IMR-90 (cell line): ENCODE results near the gene KCNJ6. TPM values are rescaled to one million over a fixed set of nuclear protein-coding genes. Genes with fewer than 3 reads are reported as not detected.

Source experiments
- ATAC-seq: fragments of 200-7000 bp; cut with Tn5 transposase; 2 replicates; pipeline ENCODE4 v1.9.1; 2020; ENCODE audit warnings: low read depth, mild to moderate bottlenecking, moderate library complexity
- BruUV-seq: library from RNA; stranded (reverse); fragments of 400-500 nt; replicated peaks from 2 replicates; lab custom pipeline; 2021; lab: Mats Ljungman, UMichigan
- CTCF ChIA-PET: fragments of 300-600 bp; formaldehyde crosslinking; extraction: SDS; loops from one replicate; lab custom pipeline; 2021; ENCODE audit warnings: antibody characterized with exemption; lab: Yijun Ruan, JAX
- POLR2A ChIA-PET: fragments of 300-600 bp; sonication (Branson Sonifier 250); formaldehyde crosslinking; loops from one replicate; lab custom pipeline; 2022; ENCODE audit warnings: antibody characterized with exemption; ENCODE audit not compliant: unreplicated experiment; lab: Charles Lee
- DNase-seq: peaks from one replicate; pipeline ENCODE4 v3.0.0; 2013
- H2AFZ ChIP-seq: replicated peaks from 2 replicates; pipeline ENCODE3; 2013; ENCODE audit warnings: low read length, mild to moderate bottlenecking; ENCODE audit not compliant: poor library complexity
- H2AK5ac ChIP-seq: 2 replicates; pipeline ENCODE4 v1.6.1; 2013; ENCODE audit warnings: low read depth, low read length, inconsistent platforms
- H2AK9ac ChIP-seq: replicated peaks from 2 replicates; pipeline ENCODE3; 2013; ENCODE audit warnings: mild to moderate bottlenecking, low read depth, low read length, moderate library complexity; ENCODE audit not compliant: poor library complexity
- H2BK120ac ChIP-seq: 2 replicates; pipeline ENCODE4 v1.6.1; 2013; ENCODE audit warnings: low read depth, low read length, inconsistent platforms
- H2BK15ac ChIP-seq: 3 replicates; pipeline ENCODE4 v1.6.1; 2013; ENCODE audit warnings: low read depth, low read length, inconsistent platforms
- H2BK20ac ChIP-seq: 2 replicates; pipeline ENCODE4 v1.6.1; 2013; ENCODE audit warnings: low read depth, mild to moderate bottlenecking, inconsistent platforms, low read length, moderate library complexity
- H2BK5ac ChIP-seq: 2 replicates; pipeline ENCODE4 v1.6.1; 2013; ENCODE audit warnings: mild to moderate bottlenecking, low read depth, low read length, inconsistent platforms; ENCODE audit not compliant: poor library complexity, severe bottlenecking
- H3K14ac ChIP-seq: replicated peaks from 2 replicates; pipeline ENCODE4 v1.6.1; 2013; ENCODE audit warnings: low read depth, low read length, inconsistent platforms
- H3K18ac ChIP-seq: 2 replicates; pipeline ENCODE4 v1.6.1; 2013; ENCODE audit warnings: low read depth, low read length, control low read depth
- H3K23ac ChIP-seq: 2 replicates; pipeline ENCODE4 v1.6.1; 2013; ENCODE audit warnings: low read depth, low read length, inconsistent platforms
- H3K27ac ChIP-seq: 2 replicates; pipeline ENCODE4 v1.5.1; 2013; ENCODE audit warnings: mild to moderate bottlenecking, control low read depth, low read length; ENCODE audit not compliant: insufficient read depth
- H3K27me3 ChIP-seq: 2 replicates; pipeline ENCODE4 v1.6.1; 2013; ENCODE audit warnings: low read length; ENCODE audit not compliant: control insufficient read depth, insufficient read depth
- H3K36me3 ChIP-seq: 2 replicates; pipeline ENCODE4 v1.6.1; 2013; ENCODE audit warnings: low read length, mixed read lengths; ENCODE audit not compliant: control insufficient read depth, insufficient read depth
- H3K4ac ChIP-seq: 2 replicates; pipeline ENCODE4 v1.6.1; 2013; ENCODE audit warnings: low read depth, low read length, inconsistent platforms
- H3K4me1 ChIP-seq: 2 replicates; pipeline ENCODE4 v1.6.1; 2013; ENCODE audit warnings: low read length, mixed read lengths; ENCODE audit not compliant: control insufficient read depth, insufficient read depth
- H3K4me2 ChIP-seq: 2 replicates; pipeline ENCODE4 v1.6.1; 2013; ENCODE audit warnings: low read depth, mild to moderate bottlenecking, control low read depth, low read length, moderate library complexity
- H3K4me3 ChIP-seq: 2 replicates; pipeline ENCODE4 v1.5.1; 2013; ENCODE audit warnings: low read depth, mild to moderate bottlenecking, control low read depth, low read length, moderate library complexity; ENCODE audit not compliant: insufficient read depth
- H3K56ac ChIP-seq: 2 replicates; pipeline ENCODE4 v1.6.1; 2013; ENCODE audit warnings: low read length, inconsistent platforms; ENCODE audit not compliant: insufficient read depth; ENCODE audit errors: extremely low read depth
- H3K79me1 ChIP-seq, 2 experiments: 2 replicates each; pipeline ENCODE4 v1.6.1; 2013; ENCODE audit warnings: low read length in 2 of 2, inconsistent platforms in 1 of 2, low read depth in 1 of 2
- H3K9ac ChIP-seq: 2 replicates; pipeline ENCODE4 v1.6.1; 2013; ENCODE audit warnings: low read depth, low read length, control low read depth
- H3K9me1 ChIP-seq: 2 replicates; pipeline ENCODE4 v1.6.1; 2013; ENCODE audit warnings: low read length, inconsistent platforms; ENCODE audit not compliant: insufficient read depth
- H3K9me3 ChIP-seq: 2 replicates; pipeline ENCODE4 v1.6.1; 2013; ENCODE audit warnings: low read length; ENCODE audit not compliant: control insufficient read depth, insufficient read depth
- H4K20me1 ChIP-seq: 2 replicates; pipeline ENCODE4 v1.6.1; 2013; ENCODE audit warnings: low read length, inconsistent platforms; ENCODE audit not compliant: insufficient read depth
- H4K5ac ChIP-seq: 2 replicates; pipeline ENCODE4 v1.6.1; 2013; ENCODE audit warnings: mild to moderate bottlenecking, low read depth, low read length, control low read depth
- H4K8ac ChIP-seq, 2 experiments: 2 replicates each; pipeline ENCODE4 v1.6.1; 2013; ENCODE audit warnings: low read depth in 2 of 2, low read length in 2 of 2, control low read depth in 1 of 2, inconsistent platforms in 1 of 2
- H4K91ac ChIP-seq: 2 replicates; pipeline ENCODE4 v1.6.1; 2013; ENCODE audit warnings: low read depth, low read length, inconsistent platforms; ENCODE audit not compliant: insufficient read depth
- BHLHE40 ChIP-seq: fragments of 150-350 bp; IDR thresholded peaks from 2 replicates; pipeline ENCODE4 v1.6.1; 2016; ENCODE audit warnings: mild to moderate bottlenecking, low read depth, low read length
- CEBPB ChIP-seq: IDR thresholded peaks from 2 replicates; pipeline ENCODE4 v1.6.1; 2012; ENCODE audit warnings: low read depth, low read length, improper control_type of control experiment
- CHD1 ChIP-seq: IDR thresholded peaks from 2 replicates; pipeline ENCODE4 v1.6.1; 2012; ENCODE audit warnings: low read depth, low read length, improper control_type of control experiment
- FOS ChIP-seq: fragments of 150-350 bp; IDR thresholded peaks from 2 replicates; pipeline ENCODE4 v1.6.1; 2016; ENCODE audit warnings: low read depth, low read length
- MAFK ChIP-seq: IDR thresholded peaks from 2 replicates; pipeline ENCODE4 v1.6.1; 2012; ENCODE audit warnings: low read depth, low read length, improper control_type of control experiment
- MAZ ChIP-seq: IDR thresholded peaks from 2 replicates; pipeline ENCODE4 v1.6.1; 2012; ENCODE audit warnings: low read depth, mild to moderate bottlenecking, low read length, improper control_type of control experiment, moderate library complexity, borderline replicate concordance
- MXI1 ChIP-seq: IDR thresholded peaks from 2 replicates; pipeline ENCODE4 v1.6.1; 2012; ENCODE audit warnings: low read depth, mild to moderate bottlenecking, low read length, moderate library complexity, borderline replicate concordance
- NFE2L2 ChIP-seq: fragments of 150-350 bp; IDR thresholded peaks from 2 replicates; pipeline ENCODE4 v1.6.1; 2016; ENCODE audit warnings: low read depth, mild to moderate bottlenecking, low read length
- POLR2A ChIP-seq: IDR thresholded peaks from 2 replicates; pipeline ENCODE4 v1.6.1; 2012; ENCODE audit warnings: mild to moderate bottlenecking, low read depth, low read length
- RAD21 ChIP-seq: IDR thresholded peaks from 2 replicates; pipeline ENCODE4 v1.6.1; 2012; ENCODE audit warnings: low read length, improper control_type of control experiment
- RCOR1 ChIP-seq: IDR thresholded peaks from 2 replicates; pipeline ENCODE4 v1.6.1; 2012; ENCODE audit warnings: mild to moderate bottlenecking, low read length, improper control_type of control experiment; ENCODE audit not compliant: insufficient replicate concordance
- RFX5 ChIP-seq: IDR thresholded peaks from 2 replicates; pipeline ENCODE4 v1.8.0; 2012; ENCODE audit warnings: low read depth, mild to moderate bottlenecking, low read length, moderate library complexity
- SMC3 ChIP-seq: fragments of 150-350 bp; IDR thresholded peaks from 2 replicates; pipeline ENCODE4 v1.6.1; 2016; ENCODE audit warnings: low read depth, mild to moderate bottlenecking, antibody characterized with exemption, low read length, moderate library complexity
- WGBS, 2 experiments: methylation state at CpG; one replicate each; pipeline versions ENCODE4 v1.1.5 to v1.1.7; 2013; ENCODE audit warnings: missing lambda C conversion rate in 2 of 2; ENCODE audit not compliant: insufficient read length in 1 of 2; ENCODE audit errors: extremely low coverage in 2 of 2; 5-methylcytosine and 5-hydroxymethylcytosine counted together
- dilution Hi-C: fragments of 300-500 bp; cut with HindIII; formaldehyde crosslinking; loops from one replicate; pipeline ENCODE4 v1.14.3; 2018; ENCODE audit warnings: low sequenced_read_pairs; ENCODE audit not compliant: unreplicated experiment
- in situ Hi-C: fragments of 300-500 bp; cut with MboI; formaldehyde crosslinking; loops from 3 replicates; pipeline ENCODE4 v1.14.3; 2019; ENCODE audit warnings: low sequenced_read_pairs, inconsistent platforms, mixed read lengths
- intact Hi-C: fragments of 100-400 bp; cut with micrococcal nuclease; formaldehyde crosslinking; loops from 2 replicates; pipeline ENCODE4 v1.10.0; 2022
- polyA plus RNA-seq, 3 experiments: library from polyadenylated mRNA; depleted of rRNA; stranded (reverse); fragments of >200 nt; gene quantifications; 2 replicates each; pipeline ENCODE4 v1.2.3, GENCODE V29; 2012; ENCODE audit warnings: low replicate concordance in 1 of 3
- total RNA-seq: library from RNA; depleted of rRNA; stranded (reverse); fragments of >200 nt; gene quantifications from 2 replicates; pipeline ENCODE4 v1.2.3, GENCODE V29; 2012
- TF ChIP-seq, protein P1 (sequence below): fragments of 150-350 bp; IDR thresholded peaks from 2 replicates; pipeline ENCODE4 v1.6.1; 2016; ENCODE audit warnings: low read depth, mild to moderate bottlenecking, low read length, moderate library complexity, borderline replicate concordance
- TF ChIP-seq, protein P2 (sequence below): conservative IDR thresholded peaks from 2 replicates; pipeline ENCODE4 v1.5.1; 2012; ENCODE audit warnings: mild to moderate bottlenecking, low read depth, low read length, improper control_type of control experiment
- TF ChIP-seq, protein P3 (sequence below): fragments of 150-350 bp; IDR thresholded peaks from 2 replicates; pipeline ENCODE4 v1.6.1; 2017; ENCODE audit warnings: mild to moderate bottlenecking, antibody characterized with exemption, low read length, low read depth

KCNJ6 gene
- total and polyA plus RNA-seq, 2 of the 4 experiments (the other 2 are of a cell fraction) = under 0.01 to 0.02 TPM

DNA sequence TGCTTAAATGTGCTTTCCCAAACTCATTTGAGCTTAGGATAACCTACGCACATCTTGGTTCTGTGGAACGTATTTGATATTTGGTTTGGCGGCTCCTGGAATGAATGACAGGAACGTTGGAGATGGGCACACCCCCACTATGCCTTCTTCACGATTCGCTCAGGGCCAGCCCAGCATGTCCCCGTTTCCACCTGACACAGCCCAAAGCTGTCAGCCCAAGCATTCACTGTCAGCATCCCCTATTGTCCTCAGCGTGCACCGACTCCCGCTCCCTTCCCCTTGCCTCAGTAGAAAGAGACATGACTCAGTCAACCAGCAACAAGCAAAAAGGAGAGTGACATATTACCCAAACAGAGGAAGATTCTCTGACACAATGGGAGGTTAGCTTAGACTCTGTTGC lies 181.4 kb downstream of the KCNJ6 start:
- Histone ChIP-seq H4K91ac (no peak overlapping the region), H2BK15ac (no peak overlapping the region), H3K4me2 (no peak overlapping the region), H2BK20ac (no peak overlapping the region), H3K27me3 (peaks cover 51% of the 10 kb centered on the region), H3K9me1 (no peaks in the 10 kb centered on the region; the same call in 1 of the 2 replicates), H3K9me3 (no peaks in the 10 kb centered on the region), H2AK9ac (no peak overlapping the region), H3K56ac (no peak overlapping the region), H3K4me1 (no peaks in the 10 kb centered on the region), H3K14ac (no peak overlapping the region), H2BK5ac (no peak overlapping the region), H3K4me3 (no peak overlapping the region), H4K20me1 (no peaks in the 10 kb centered on the region), H4K8ac (no peak overlapping the region), H3K4ac (no peak overlapping the region), H3K27ac (no peak overlapping the region), H4K5ac (no peak overlapping the region), H3K18ac (no peak overlapping the region), H2AFZ (no peak overlapping the region), H3K9ac (no peak overlapping the region), H2BK120ac (no peak overlapping the region), H3K79me1 (no peaks in the 10 kb centered on the region), H3K36me3 (no peaks in the 10 kb centered on the region), H2AK5ac (no peak overlapping the region), H3K23ac (no peak overlapping the region)
- TF ChIP-seq NFE2L2 (no peak), MXI1 (no peak), FOS (no peak), SMC3 (no peak), CHD1 (no peak), CEBPB (no peak), POLR2A (no peak), MAZ (no peak), MAFK (no peak), RAD21 (no peak), RCOR1 (no peak), BHLHE40 (no peak), RFX5 (no peak)
- TF ChIP-seq, protein P1, sequence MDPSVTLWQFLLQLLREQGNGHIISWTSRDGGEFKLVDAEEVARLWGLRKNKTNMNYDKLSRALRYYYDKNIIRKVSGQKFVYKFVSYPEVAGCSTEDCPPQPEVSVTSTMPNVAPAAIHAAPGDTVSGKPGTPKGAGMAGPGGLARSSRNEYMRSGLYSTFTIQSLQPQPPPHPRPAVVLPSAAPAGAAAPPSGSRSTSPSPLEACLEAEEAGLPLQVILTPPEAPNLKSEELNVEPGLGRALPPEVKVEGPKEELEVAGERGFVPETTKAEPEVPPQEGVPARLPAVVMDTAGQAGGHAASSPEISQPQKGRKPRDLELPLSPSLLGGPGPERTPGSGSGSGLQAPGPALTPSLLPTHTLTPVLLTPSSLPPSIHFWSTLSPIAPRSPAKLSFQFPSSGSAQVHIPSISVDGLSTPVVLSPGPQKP = no peak
- TF ChIP-seq, protein P2, sequence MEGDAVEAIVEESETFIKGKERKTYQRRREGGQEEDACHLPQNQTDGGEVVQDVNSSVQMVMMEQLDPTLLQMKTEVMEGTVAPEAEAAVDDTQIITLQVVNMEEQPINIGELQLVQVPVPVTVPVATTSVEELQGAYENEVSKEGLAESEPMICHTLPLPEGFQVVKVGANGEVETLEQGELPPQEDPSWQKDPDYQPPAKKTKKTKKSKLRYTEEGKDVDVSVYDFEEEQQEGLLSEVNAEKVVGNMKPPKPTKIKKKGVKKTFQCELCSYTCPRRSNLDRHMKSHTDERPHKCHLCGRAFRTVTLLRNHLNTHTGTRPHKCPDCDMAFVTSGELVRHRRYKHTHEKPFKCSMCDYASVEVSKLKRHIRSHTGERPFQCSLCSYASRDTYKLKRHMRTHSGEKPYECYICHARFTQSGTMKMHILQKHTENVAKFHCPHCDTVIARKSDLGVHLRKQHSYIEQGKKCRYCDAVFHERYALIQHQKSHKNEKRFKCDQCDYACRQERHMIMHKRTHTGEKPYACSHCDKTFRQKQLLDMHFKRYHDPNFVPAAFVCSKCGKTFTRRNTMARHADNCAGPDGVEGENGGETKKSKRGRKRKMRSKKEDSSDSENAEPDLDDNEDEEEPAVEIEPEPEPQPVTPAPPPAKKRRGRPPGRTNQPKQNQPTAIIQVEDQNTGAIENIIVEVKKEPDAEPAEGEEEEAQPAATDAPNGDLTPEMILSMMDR = no peak
- TF ChIP-seq, protein P3, sequence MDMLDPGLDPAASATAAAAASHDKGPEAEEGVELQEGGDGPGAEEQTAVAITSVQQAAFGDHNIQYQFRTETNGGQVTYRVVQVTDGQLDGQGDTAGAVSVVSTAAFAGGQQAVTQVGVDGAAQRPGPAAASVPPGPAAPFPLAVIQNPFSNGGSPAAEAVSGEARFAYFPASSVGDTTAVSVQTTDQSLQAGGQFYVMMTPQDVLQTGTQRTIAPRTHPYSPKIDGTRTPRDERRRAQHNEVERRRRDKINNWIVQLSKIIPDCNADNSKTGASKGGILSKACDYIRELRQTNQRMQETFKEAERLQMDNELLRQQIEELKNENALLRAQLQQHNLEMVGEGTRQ = no peak
- in situ Hi-C loops (no loop called here), intact Hi-C loops (no loop called here), dilution Hi-C loops (no loop called here)
- no peak for DNase-seq
- POLR2A ChIA-PET = no interaction called here
- 65% methylated on average over 5 of the region's 10 CpGs; no CpG with 5 or more reads in 1 of the 2 experiments for WGBS, 2 experiments
- no TSS peak for BruUV-seq
- no peak for ATAC-seq
- CTCF ChIA-PET = no interaction called here
